SK-N-SH treated with all-trans-retinoic acid at 6 μM for 48 hours (cell line): ENCODE results near the gene GBF1.

Experiments
- ARNTL ChIP-seq: fragments of 450-650 bp; formaldehyde crosslinking; IDR thresholded peaks from 2 replicates; pipeline ENCODE4 v1.5.0; 2020; ENCODE audit warnings: low read depth, mild to moderate bottlenecking, moderate library complexity, borderline replicate concordance
- CREB5 ChIP-seq: fragments of 250-450 bp; sonication (Bioruptor Pico); IDR thresholded peaks from 2 replicates; pipeline ENCODE4 v1.5.1; 2020; ENCODE audit warnings: low read depth, mild to moderate bottlenecking, moderate library complexity
- ISL1 ChIP-seq: fragments of 250-450 bp; sonication (Bioruptor Pico); IDR thresholded peaks from 2 replicates; pipeline ENCODE4 v2.1.2; 2022; ENCODE audit warnings: mild to moderate bottlenecking, moderate library complexity
- OSR1 ChIP-seq: fragments of 250-450 bp; sonication (Bioruptor Pico); IDR thresholded peaks from 2 replicates; pipeline ENCODE4 v1.8.0; 2022; ENCODE audit warnings: moderate library complexity, mild to moderate bottlenecking, inconsistent platforms
- PATZ1 ChIP-seq: fragments of 250-450 bp; sonication (Bioruptor Pico); IDR thresholded peaks from 2 replicates; pipeline ENCODE4 v1.8.0; 2020; ENCODE audit warnings: mild to moderate bottlenecking, moderate library complexity, borderline replicate concordance
- PPARA ChIP-seq: fragments of 250-450 bp; sonication (Bioruptor Pico); IDR thresholded peaks from 2 replicates; pipeline ENCODE4 v1.5.0; 2020; ENCODE audit warnings: mild to moderate bottlenecking, borderline replicate concordance
- ZFP3 ChIP-seq: fragments of 250-450 bp; sonication (Bioruptor Pico); IDR thresholded peaks from 2 replicates; pipeline ENCODE4 v1.5.0; 2020; ENCODE audit warnings: mild to moderate bottlenecking, moderate library complexity
- ZFP30 ChIP-seq: fragments of 450-650 bp; formaldehyde crosslinking; IDR thresholded peaks from 2 replicates; pipeline ENCODE4 v1.5.0; 2022; ENCODE audit warnings: mild to moderate bottlenecking, moderate library complexity
- ZNF8 ChIP-seq: fragments of 450-650 bp; formaldehyde crosslinking; IDR thresholded peaks from 2 replicates; pipeline ENCODE4 v1.5.0; 2020; ENCODE audit warnings: mild to moderate bottlenecking, moderate library complexity

GRCh38 chr10:102354451-102354850 is 109.1 kb downstream of the GBF1 start:
- no peak for TF ChIP-seq CREB5 (CRISPR knock-in tag)
- no peak for TF ChIP-seq ZFP30 (CRISPR knock-in tag)
- TF ChIP-seq ZNF8 (CRISPR knock-in tag): no peak
- TF ChIP-seq ARNTL (CRISPR knock-in tag): no peak
- no peak for TF ChIP-seq PATZ1 (CRISPR knock-in tag)
- TF ChIP-seq OSR1: no peak
- TF ChIP-seq ZFP3: no peak
- TF ChIP-seq ISL1 (CRISPR knock-in tag): no peak
- no peak for TF ChIP-seq PPARA (CRISPR knock-in tag)
